HCT116 (cell line): ENCODE data around the gene SLC5A3. TPM values are rescaled to one million over a fixed set of nuclear protein-coding genes. Genes with fewer than 3 reads are reported as not detected.

Experiments used
- ATAC-seq: fragments of 200-7000 bp; cut with Tn5 transposase; 2 replicates; pipeline ENCODE4 v1.9.1; 2020; ENCODE audit warnings: mild to moderate bottlenecking, moderate library complexity
- BruUV-seq: library from RNA; stranded (reverse); fragments of 400-500 nt; replicated peaks from 2 replicates; lab custom pipeline; 2021; lab: Mats Ljungman, UMichigan
- CTCF ChIA-PET: fragments of 300-600 bp; sonication (Branson Sonifier 250); formaldehyde crosslinking; loops from one replicate; lab custom pipeline; 2021; ENCODE audit warnings: antibody characterized with exemption; lab: Charles Lee
- POLR2A ChIA-PET: fragments of 300-600, 350-600 bp; sonication (Branson Sonifier 250); formaldehyde crosslinking; loops from one replicate; lab custom pipeline; 2021; ENCODE audit warnings: antibody characterized with exemption; lab: Charles Lee
- RAD21 ChIA-PET, 2 experiments: fragments of 300-600 bp; sonication (Branson Sonifier 250); formaldehyde crosslinking; loops; one replicate each; lab custom pipeline; 2023; ENCODE audit warnings: low total read pairs in 2 of 2; ENCODE audit not compliant: uncharacterized antibody in 2 of 2, unreplicated experiment in 2 of 2, low non-redundant PET in 1 of 2; lab: Charles Lee
- DNase-seq: peaks from one replicate; pipeline ENCODE4 v3.0.0-alpha.2; 2010; ENCODE audit warnings: low read depth, low spot score
- H2AFZ ChIP-seq: fragments of 200-600 bp; shearing (Covaris generic), sonication (generic); 2 replicates; pipeline ENCODE4 v1.6.1; 2017; ENCODE audit warnings: low read depth, mixed run types, mixed read lengths, antibody characterized with exemption, low read length; ENCODE audit not compliant: poor library complexity, severe bottlenecking
- H3K27ac ChIP-seq: 2 replicates; pipeline ENCODE4 v1.5.1; 2012; ENCODE audit warnings: low read depth, low read length
- H3K27me3 ChIP-seq: fragments of 200-600 bp; sonication (generic); 2 replicates; pipeline ENCODE4 v1.6.1; 2016; ENCODE audit warnings: mixed run types, low read length, mixed read lengths; ENCODE audit not compliant: insufficient read depth
- H3K36me3 ChIP-seq, 2 experiments: fragments of 200-500 bp in 1 of 2; fragments of 200-600 bp in 1 of 2; sonication (Bioruptor generic) in 1 of 2; sonication (generic) in 1 of 2; 2 replicates each; pipeline versions ENCODE4 v1.5.1 to v1.6.1; 2014 to 2016; ENCODE audit warnings: low read length in 2 of 2, inconsistent platforms in 1 of 2, mixed read lengths in 1 of 2, mixed run types in 1 of 2; ENCODE audit not compliant: insufficient read depth in 2 of 2, control insufficient read depth in 1 of 2
- H3K4me1 ChIP-seq, 2 experiments: fragments of 200-600 bp in 1 of 2; sonication (generic) in 1 of 2; 2 replicates each; pipeline versions ENCODE4 v1.5.1 to v1.6.1; 2012 to 2017; ENCODE audit warnings: low read length in 2 of 2, inconsistent platforms in 1 of 2, mild to moderate bottlenecking in 1 of 2, mixed read lengths in 1 of 2, mixed run types in 1 of 2, moderate library complexity in 1 of 2; ENCODE audit not compliant: insufficient read depth in 2 of 2, control insufficient read depth in 1 of 2
- H3K4me2 ChIP-seq: fragments of 200-600 bp; sonication (generic); 2 replicates; pipeline ENCODE4 v1.6.1; 2017; ENCODE audit warnings: mixed run types, low read length, mixed read lengths
- H3K4me3 ChIP-seq, 2 experiments: fragments of 200-600 bp in 1 of 2; sonication (generic) in 1 of 2; replicated peaks in 1 of 2; 2 replicates each; pipeline ENCODE4 v1.5.1; 2011 to 2016; ENCODE audit warnings: low read length in 2 of 2, control low read depth in 1 of 2, low read depth in 1 of 2, mild to moderate bottlenecking in 1 of 2, mixed read lengths in 1 of 2, mixed run types in 1 of 2
- H3K79me2 ChIP-seq: fragments of 200-600 bp; sonication (generic); 2 replicates; pipeline ENCODE4 v1.6.1; 2017; ENCODE audit warnings: mild to moderate bottlenecking, mixed run types, low read length, moderate library complexity, mixed read lengths; ENCODE audit not compliant: insufficient read depth
- H3K9ac ChIP-seq: fragments of 200-600 bp; sonication (generic); 2 replicates; pipeline ENCODE4 v1.6.1; 2016; ENCODE audit warnings: low read length, mixed read lengths
- H3K9me2 ChIP-seq: fragments of 200-600 bp; sonication (generic), shearing (Covaris generic); 2 replicates; pipeline ENCODE4 v1.6.1; 2017; ENCODE audit warnings: mixed run types, mild to moderate bottlenecking, moderate library complexity; ENCODE audit not compliant: insufficient read depth
- H3K9me3 ChIP-seq, 2 experiments: fragments of 200-500 bp in 1 of 2; fragments of 200-600 bp in 1 of 2; sonication (Bioruptor generic) in 1 of 2; sonication (generic) in 1 of 2; 2 replicates each; pipeline ENCODE4 v1.6.1; 2014 to 2017; ENCODE audit warnings: low read length in 2 of 2, mixed read lengths in 2 of 2, inconsistent platforms in 1 of 2, low read depth in 1 of 2, mild to moderate bottlenecking in 1 of 2, mixed run types in 1 of 2, moderate library complexity in 1 of 2; ENCODE audit not compliant: control insufficient read depth in 1 of 2, insufficient read depth in 1 of 2
- H4K20me1 ChIP-seq: fragments of 200-600 bp; sonication (generic), shearing (Covaris generic); 2 replicates; pipeline ENCODE4 v1.6.1; 2017; ENCODE audit warnings: mixed run types, mild to moderate bottlenecking, moderate library complexity; ENCODE audit not compliant: insufficient read depth
- ATF3 ChIP-seq: IDR thresholded peaks from 2 replicates; pipeline ENCODE4 v1.6.1; 2012
- ELF1 ChIP-seq: IDR thresholded peaks from 2 replicates; pipeline ENCODE4 v1.6.1; 2012; ENCODE audit warnings: low read depth, borderline replicate concordance
- REST ChIP-seq: IDR thresholded peaks from 2 replicates; pipeline ENCODE4 v1.6.1; 2012; ENCODE audit warnings: low read depth
- ZFX ChIP-seq: fragments of 450-650 bp; IDR thresholded peaks from 2 replicates; pipeline ENCODE4 v1.6.1; 2017
- intact Hi-C: fragments of 100-400 bp; cut with micrococcal nuclease; formaldehyde crosslinking; loops from 2 replicates; pipeline ENCODE4 v1.10.0; 2022
- total RNA-seq: library from RNA; stranded (reverse); gene quantifications from one replicate; pipeline ENCODE4 v1.2.1, GENCODE V29; 2021; ENCODE audit not compliant: unreplicated experiment
- TF ChIP-seq, protein P1 (sequence below): IDR thresholded peaks from 2 replicates; pipeline ENCODE4 v1.6.1; 2012

Gene SLC5A3
- total RNA-seq, 1 experiment from 2014 or later, result 11.8 TPM

- Histone ChIP-seq H4K20me1 (no peaks in the 10 kb centered on the region), H2AFZ (no peak overlapping the region), H3K27ac (peak overlapping the region; percentile 52; the same call in 1 of the 2 replicates), H3K9me2 (no peaks in the 10 kb centered on the region), H3K36me3 (0 out of 4 replicates have a peak, but pooled peaks cover 0 to 5% of the 10 kb centered on the region in 2 experiments), H3K79me2 (peaks cover 32% of the 10 kb centered on the region), H3K4me2 (peak overlapping the region; percentile 64), H3K4me3 (peak overlapping the region in 1 of 2 experiments; percentile 30; a peak in 1 of 4 replicates), H3K9ac (peak overlapping the region; percentile 28; the same call in 1 of the 2 replicates), H3K27me3 (no peaks in the 10 kb centered on the region), H3K9me3 (no peaks in the 10 kb centered on the region), H3K4me1 (peaks cover 10 to 14% of the 10 kb centered on the region in 2 experiments)
- RAD21 ChIA-PET, result interaction anchor here in 1 of 2 experiments (1.0 kb wide), 1 partner anchor 148 kb away, joined by 5 read pairs; no protein-coding TSS in a partner anchor
- TF ChIP-seq ZFX (peak; percentile 34; the same call in 1 of the 2 replicates), ATF3 (no peak)
- TF ChIP-seq, protein P1, sequence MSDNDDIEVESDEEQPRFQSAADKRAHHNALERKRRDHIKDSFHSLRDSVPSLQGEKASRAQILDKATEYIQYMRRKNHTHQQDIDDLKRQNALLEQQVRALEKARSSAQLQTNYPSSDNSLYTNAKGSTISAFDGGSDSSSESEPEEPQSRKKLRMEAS, result no peak
- intact Hi-C loops, result loop anchor here (10.0 kb wide), 1 partner anchor 128 kb away; no protein-coding TSS in a partner anchor
- BruUV-seq, result no TSS peak
- ATAC-seq, result no peak
- CTCF ChIA-PET, result no interaction called here
- POLR2A ChIA-PET, result no interaction called here
- DNase-seq, result no peak
Measured at GRCh38 chr21:34072145-34073031, 990 bp upstream of the SLC5A3 start.

DNA sequence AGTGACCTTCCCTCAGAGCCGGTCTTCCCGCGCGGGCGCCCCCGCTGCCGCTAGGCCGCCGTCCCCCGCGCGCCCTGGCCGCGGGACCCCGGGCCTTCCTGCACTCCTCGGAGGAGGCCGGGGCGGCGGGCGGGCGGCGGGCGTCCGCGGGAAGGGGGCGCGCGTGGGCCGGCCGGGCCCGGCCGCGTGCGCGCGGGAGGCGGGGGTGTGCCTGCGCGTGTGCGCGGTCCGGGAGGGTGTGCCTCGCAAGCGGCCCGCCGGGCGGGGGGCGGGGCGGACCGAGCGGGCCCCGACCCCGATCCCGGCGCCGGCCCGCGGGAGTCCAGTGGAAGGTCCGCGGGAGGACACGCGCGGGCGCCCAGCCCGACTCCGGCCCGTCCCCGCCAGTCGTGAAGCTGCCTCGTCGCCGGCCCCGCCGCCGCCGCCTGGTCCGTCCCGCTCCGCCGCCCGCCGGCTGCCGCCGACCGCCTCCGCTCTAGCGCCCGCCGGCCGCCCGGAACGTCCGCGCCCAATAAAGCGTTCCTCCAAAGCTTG lies 438 bp downstream of the SLC5A3 start:
- Histone ChIP-seq H3K36me3 (0 out of 4 replicates have a peak, but pooled peaks cover 0 to 5% of the 10 kb centered on the region in 2 experiments), H3K9me2 (no peaks in the 10 kb centered on the region), H3K9me3 (no peaks in the 10 kb centered on the region), H3K4me1 (peaks cover 10 to 14% of the 10 kb centered on the region in 2 experiments), H4K20me1 (no peaks in the 10 kb centered on the region), H3K4me2 (peak overlapping the region; percentile 73), H2AFZ (no peak overlapping the region), H3K27me3 (no peaks in the 10 kb centered on the region), H3K4me3 (peak overlapping the region; percentile 67 to 69), H3K79me2 (peaks cover 45% of the 10 kb centered on the region), H3K27ac (peak overlapping the region; percentile 86), H3K9ac (peak overlapping the region; percentile 75)
- DNase-seq (no peak), ATAC-seq (peak; percentile 73)
- CTCF ChIA-PET, result no interaction called here
- TF ChIP-seq ELF1 (no peak), REST (no peak), ZFX (peak; percentile 88)
- intact Hi-C loops, result loop anchor here (10.0 kb wide), 1 partner anchor 129 kb away; no protein-coding TSS in a partner anchor
- no TSS peak for BruUV-seq
- RAD21 ChIA-PET, result interaction anchor here in 1 of 2 experiments (1.0 kb wide), 1 partner anchor 150 kb away, joined by 5 read pairs; no protein-coding TSS in a partner anchor
- POLR2A ChIA-PET, result interaction anchor here (1.4 kb wide), 1 partner anchor 17 kb away, joined by 3 read pairs; no protein-coding TSS in a partner anchor
